GM12872 (cell line): ENCODE results near the gene CHST13.

Experiments used
- TF ChIP-seq, protein P1 (sequence below): IDR thresholded peaks from 3 replicates; pipeline ENCODE4 v1.5.1; 2011; ENCODE audit warnings: low read depth, mild to moderate bottlenecking, low read length, moderate library complexity; ENCODE audit not compliant: insufficient read depth

CHST13 gene

GRCh38 chr3:126528800-126529541, 5.0 kb downstream of the CHST13 start:
- TF ChIP-seq, protein P1, sequence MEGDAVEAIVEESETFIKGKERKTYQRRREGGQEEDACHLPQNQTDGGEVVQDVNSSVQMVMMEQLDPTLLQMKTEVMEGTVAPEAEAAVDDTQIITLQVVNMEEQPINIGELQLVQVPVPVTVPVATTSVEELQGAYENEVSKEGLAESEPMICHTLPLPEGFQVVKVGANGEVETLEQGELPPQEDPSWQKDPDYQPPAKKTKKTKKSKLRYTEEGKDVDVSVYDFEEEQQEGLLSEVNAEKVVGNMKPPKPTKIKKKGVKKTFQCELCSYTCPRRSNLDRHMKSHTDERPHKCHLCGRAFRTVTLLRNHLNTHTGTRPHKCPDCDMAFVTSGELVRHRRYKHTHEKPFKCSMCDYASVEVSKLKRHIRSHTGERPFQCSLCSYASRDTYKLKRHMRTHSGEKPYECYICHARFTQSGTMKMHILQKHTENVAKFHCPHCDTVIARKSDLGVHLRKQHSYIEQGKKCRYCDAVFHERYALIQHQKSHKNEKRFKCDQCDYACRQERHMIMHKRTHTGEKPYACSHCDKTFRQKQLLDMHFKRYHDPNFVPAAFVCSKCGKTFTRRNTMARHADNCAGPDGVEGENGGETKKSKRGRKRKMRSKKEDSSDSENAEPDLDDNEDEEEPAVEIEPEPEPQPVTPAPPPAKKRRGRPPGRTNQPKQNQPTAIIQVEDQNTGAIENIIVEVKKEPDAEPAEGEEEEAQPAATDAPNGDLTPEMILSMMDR, result no peak

- TF ChIP-seq, protein P1, result no peak
These were observed 5.7 kb downstream of the CHST13 start for GRCh38 chr3:126529585-126530170.

DNA sequence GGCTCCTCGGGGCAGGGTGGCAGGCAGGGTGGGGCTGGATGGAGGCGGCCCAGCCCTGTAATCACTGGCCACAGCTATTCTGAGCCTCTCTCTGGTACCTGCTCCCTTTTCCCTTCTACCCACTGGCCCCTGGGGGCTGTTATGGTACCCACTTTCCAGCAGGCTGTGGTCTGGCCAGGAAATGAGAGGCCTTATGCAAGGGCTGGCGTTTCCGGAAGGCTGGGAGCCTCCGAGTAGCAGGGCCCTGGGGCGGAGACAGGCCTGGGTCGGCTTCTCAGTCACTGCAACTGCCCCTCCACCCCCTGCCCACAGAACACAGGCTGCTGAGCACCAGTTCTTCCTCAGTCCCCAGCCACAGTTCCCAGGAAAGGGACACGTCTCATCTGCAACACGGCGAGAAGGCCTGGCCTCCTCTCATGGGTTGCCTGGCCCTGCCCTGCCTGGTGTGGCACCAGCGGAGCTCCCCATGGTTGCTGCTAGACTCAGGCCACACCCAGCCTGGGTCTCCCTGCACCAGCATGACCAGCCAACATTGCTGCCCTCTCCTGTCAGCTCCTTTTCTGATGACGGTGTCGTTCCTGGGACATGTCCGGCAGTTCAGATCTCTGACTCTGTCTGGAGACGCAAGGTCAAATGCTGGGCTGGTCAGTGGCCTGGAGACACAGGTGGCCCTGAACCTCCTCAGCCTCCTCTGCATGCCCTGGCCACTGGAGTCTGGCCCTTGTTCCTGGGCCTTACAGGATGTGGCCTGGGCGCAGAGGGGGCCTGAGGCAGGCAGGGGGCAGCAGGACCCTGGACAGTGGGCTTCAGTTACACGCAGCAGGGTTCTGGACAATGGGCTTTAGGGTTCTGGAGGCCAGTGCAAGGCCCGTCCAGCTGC, 6.5 kb downstream of the CHST13 start:
- TF ChIP-seq, protein P1, result no peak

- TF ChIP-seq, protein P1, result no peak
These were observed 7.0 kb downstream of the CHST13 start for GRCh38 chr3:126531051-126531330.

- TF ChIP-seq, protein P1, result no peak
These were observed 9.6 kb downstream of the CHST13 start for GRCh38 chr3:126533506-126533905.

DNA sequence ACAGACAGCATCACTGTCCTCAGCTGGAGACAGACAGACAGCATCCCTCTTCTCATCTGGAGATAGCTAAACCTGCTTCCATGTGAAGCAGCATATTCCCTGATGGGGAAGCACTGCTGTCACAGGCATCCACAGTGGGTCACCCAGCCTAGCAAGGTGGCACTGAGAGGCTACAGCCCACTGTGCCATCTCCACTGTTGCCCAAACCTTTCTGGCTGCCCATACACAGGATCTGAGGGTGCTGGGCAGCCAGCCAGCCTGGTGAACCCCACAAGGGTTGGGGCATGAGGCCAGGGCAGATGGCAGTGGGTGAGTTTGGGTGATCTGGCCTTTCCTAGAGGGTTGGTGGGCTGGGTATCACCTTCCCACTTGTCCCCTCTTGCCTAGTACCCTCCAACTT, 11.7 kb downstream of the CHST13 start:
- TF ChIP-seq, protein P1, result no peak

DNA sequence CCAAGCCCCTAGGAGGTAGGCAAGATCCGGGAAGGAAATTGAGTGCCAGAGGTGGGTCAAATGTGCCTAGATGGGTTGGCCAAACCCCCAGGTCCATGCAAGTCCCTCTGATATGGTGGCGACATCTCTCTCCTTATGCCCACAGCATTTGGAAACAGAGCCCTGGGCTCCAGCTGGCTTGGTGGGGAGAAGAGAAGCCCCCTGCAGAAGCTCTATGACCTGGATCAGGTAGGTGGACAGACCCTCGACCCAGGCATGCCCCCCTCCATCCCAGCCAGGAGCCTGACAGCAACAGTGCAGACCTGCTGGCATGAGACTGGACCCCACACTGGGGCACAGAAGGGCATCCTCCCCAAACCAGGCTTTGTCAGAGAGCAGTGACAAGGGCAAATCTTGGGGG, 12.2 kb downstream of the CHST13 start:
- TF ChIP-seq, protein P1, result no peak
